ENCODE measurements around the gene KCNH2. TPM values are rescaled to one million over a fixed set of nuclear protein-coding genes. Genes with fewer than 3 reads are reported as not detected.

KCNH2 gene
- total RNA-seq, 1 experiment from 2014 or later = 0.34 TPM

Other genes starting within 250 kb of the KCNH2 start
- 0.97 and 1.2 TPM in 2 replicates for gene GIMAP5, start 240.9 kb downstream of the KCNH2 start, total RNA-seq (2014; rRNA removed; shearing (Covaris generic))
- 0.07 TPM in 1 of 2 replicates, not detected in the other for gene TMEM176B, start 178.0 kb downstream of the KCNH2 start, total RNA-seq (2014; rRNA removed; shearing (Covaris generic))
- gene TMEM176A, start 177.6 kb downstream of the KCNH2 start, total RNA-seq (2014; rRNA removed; shearing (Covaris generic)) = not detected in 2 replicates
- not detected in 2 replicates for gene AOC1, start 125.8 kb downstream of the KCNH2 start, total RNA-seq (2014; rRNA removed; shearing (Covaris generic))
- 71.5 and 94.6 TPM in 2 replicates for gene NOS3, start 12.7 kb upstream of the KCNH2 start, total RNA-seq (2014; rRNA removed; shearing (Covaris generic))
- not detected in 2 replicates for gene ATG9B, start 46.2 kb upstream of the KCNH2 start, total RNA-seq (2014; rRNA removed; shearing (Covaris generic))
- gene ABCB8, start 50.1 kb upstream of the KCNH2 start, total RNA-seq (2014; rRNA removed; shearing (Covaris generic)) = 29.4 and 37.0 TPM in 2 replicates
- gene ASIC3, start 70.2 kb upstream of the KCNH2 start, total RNA-seq (2014; rRNA removed; shearing (Covaris generic)) = 0.45 TPM in 1 of 2 replicates, not detected in the other
- 67.8 and 70.2 TPM in 2 replicates for gene CDK5, start 79.6 kb upstream of the KCNH2 start, total RNA-seq (2014; rRNA removed; shearing (Covaris generic))
- gene SLC4A2, start 81.3 kb upstream of the KCNH2 start, total RNA-seq (2014; rRNA removed; shearing (Covaris generic)) = 121 and 146 TPM in 2 replicates
- 86.5 and 100 TPM in 2 replicates for gene FASTK, start 102.5 kb upstream of the KCNH2 start, total RNA-seq (2014; rRNA removed; shearing (Covaris generic))
- 66.3 and 85.1 TPM in 2 replicates for gene TMUB1, start 105.2 kb upstream of the KCNH2 start, total RNA-seq (2014; rRNA removed; shearing (Covaris generic))
- gene AGAP3, start 108.2 kb upstream of the KCNH2 start, total RNA-seq (2014; rRNA removed; shearing (Covaris generic)) = 36.4 and 45.3 TPM in 2 replicates
- gene GBX1, start 189.4 kb upstream of the KCNH2 start, total RNA-seq (2014; rRNA removed; shearing (Covaris generic)) = not detected in 2 replicates
- not detected in 2 replicates for gene ASB10, start 208.9 kb upstream of the KCNH2 start, total RNA-seq (2014; rRNA removed; shearing (Covaris generic))
- not detected in 2 replicates for gene H2BK1, start 232.2 kb upstream of the KCNH2 start, total RNA-seq (2014; rRNA removed; shearing (Covaris generic))
- 83.9 and 89.1 TPM in 2 replicates for gene ABCF2, start 248.9 kb upstream of the KCNH2 start, total RNA-seq (2014; rRNA removed; shearing (Covaris generic))